Epithelial cell of esophagus (primary cell): ENCODE data around the gene NUP210.

Experiments
- DNase-seq: peaks from one replicate; pipeline ENCODE4 v3.0.0; 2010; ENCODE audit warnings: low read depth
- H3K4me3 ChIP-seq: 2 replicates; pipeline ENCODE4 v1.5.1; 2011; ENCODE audit warnings: mild to moderate bottlenecking, low read length, control low read depth
- TF ChIP-seq, protein P1 (sequence below): IDR thresholded peaks from 2 replicates; pipeline ENCODE4 v1.5.1; 2011; ENCODE audit warnings: low read depth, mild to moderate bottlenecking, low read length, control low read depth, inconsistent platforms; ENCODE audit not compliant: insufficient read depth; ENCODE audit errors: missing control alignments

NUP210 gene

DNA sequence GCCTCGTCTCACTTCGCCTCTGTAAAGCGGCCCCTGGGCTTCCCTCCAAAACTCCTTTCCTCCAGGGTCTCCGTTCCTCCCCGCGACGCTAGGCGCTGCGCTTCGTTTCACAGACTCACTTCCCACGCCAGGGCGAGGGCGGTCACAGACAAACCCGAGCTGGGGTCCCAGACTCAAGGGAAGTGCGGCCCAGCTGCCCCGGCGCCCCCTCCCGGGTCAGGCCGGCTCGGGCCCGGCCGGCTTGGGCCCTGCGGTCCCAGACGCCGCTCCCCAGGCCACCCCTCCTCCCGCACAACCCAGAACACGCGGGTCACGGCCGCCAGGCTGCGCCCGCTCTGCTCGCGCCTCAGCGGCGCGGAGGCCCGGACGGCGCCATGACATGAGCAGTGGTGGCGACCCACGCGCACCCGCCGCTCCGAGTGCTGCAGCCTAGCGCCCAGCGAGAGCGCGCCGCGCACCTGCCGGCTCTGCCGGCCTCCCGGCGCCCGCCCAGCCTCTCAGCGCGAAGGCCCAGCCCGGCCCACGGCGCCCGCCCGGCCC is 547 bp downstream of the NUP210 start:
- H3K4me3 ChIP-seq = no peak overlapping the region
- peak; percentile 20 for DNase-seq
- TF ChIP-seq, protein P1, sequence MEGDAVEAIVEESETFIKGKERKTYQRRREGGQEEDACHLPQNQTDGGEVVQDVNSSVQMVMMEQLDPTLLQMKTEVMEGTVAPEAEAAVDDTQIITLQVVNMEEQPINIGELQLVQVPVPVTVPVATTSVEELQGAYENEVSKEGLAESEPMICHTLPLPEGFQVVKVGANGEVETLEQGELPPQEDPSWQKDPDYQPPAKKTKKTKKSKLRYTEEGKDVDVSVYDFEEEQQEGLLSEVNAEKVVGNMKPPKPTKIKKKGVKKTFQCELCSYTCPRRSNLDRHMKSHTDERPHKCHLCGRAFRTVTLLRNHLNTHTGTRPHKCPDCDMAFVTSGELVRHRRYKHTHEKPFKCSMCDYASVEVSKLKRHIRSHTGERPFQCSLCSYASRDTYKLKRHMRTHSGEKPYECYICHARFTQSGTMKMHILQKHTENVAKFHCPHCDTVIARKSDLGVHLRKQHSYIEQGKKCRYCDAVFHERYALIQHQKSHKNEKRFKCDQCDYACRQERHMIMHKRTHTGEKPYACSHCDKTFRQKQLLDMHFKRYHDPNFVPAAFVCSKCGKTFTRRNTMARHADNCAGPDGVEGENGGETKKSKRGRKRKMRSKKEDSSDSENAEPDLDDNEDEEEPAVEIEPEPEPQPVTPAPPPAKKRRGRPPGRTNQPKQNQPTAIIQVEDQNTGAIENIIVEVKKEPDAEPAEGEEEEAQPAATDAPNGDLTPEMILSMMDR = no peak

- no peak for DNase-seq
- TF ChIP-seq, protein P1 = no peak
- H3K4me3 ChIP-seq = no peak overlapping the region
Observed at GRCh38 chr3:13417166-13417947, 2.8 kb downstream of the NUP210 start.

- TF ChIP-seq, protein P1 = no peak
- no peak overlapping the region for H3K4me3 ChIP-seq
- DNase-seq = no peak
Observed at GRCh38 chr3:13415997-13416793, 3.9 kb downstream of the NUP210 start.

DNA sequence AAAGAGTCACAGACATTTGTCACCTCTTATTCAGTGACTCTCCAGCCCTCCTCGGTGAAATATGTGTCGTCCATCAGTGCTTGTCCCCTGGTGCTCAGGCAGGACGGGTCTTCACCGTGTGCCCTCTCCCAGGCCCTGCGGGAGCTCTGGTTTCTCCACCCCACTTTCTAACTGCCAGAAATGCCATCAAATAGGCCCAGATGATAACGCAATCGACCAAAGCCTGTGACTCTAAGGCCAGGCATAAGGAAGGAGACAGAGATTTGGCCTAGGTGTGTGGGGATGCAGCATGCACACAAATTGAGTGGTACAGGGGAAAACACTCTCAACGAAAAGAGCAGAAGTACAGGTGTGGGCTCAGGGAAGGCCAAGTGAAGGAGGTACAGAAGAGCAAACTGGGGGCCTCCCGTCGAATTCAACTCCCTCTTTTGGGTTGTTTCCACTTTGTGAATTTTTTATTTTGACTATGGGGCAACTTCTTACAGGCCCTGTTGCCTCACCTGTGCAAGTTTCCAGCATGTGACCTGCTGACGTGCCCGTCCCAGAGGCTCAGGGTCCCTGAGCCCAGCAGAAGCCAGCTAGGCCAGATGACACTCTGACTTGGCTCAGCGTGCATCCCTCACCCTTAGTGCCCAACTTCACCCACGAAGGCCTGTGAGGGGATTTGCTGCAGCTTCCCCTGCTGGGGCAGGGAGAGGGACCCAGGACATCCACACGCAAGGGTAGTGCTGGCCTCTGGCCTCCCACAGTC is 4.7 kb downstream of the NUP210 start:
- no peak overlapping the region for H3K4me3 ChIP-seq
- DNase-seq = no peak
- TF ChIP-seq, protein P1 = no peak

GRCh38 chr3:13414040-13414729 is 5.9 kb downstream of the NUP210 start:
- no peak for DNase-seq
- H3K4me3 ChIP-seq = no peak overlapping the region
- TF ChIP-seq, protein P1 = no peak

- TF ChIP-seq, protein P1 = no peak
- H3K4me3 ChIP-seq = no peak overlapping the region
- DNase-seq = no peak
Observed at GRCh38 chr3:13411186-13411860, 8.8 kb downstream of the NUP210 start.
